Measurements from ENCODE around the gene B4GALT6. TPM values are rescaled to one million over a fixed set of nuclear protein-coding genes. Genes with fewer than 3 reads are reported as not detected.
A peak's percentile ranks its signal among the peaks of the same experiment; 100 is the strongest.

The B4GALT6 gene
- total and polyA plus RNA-seq, 10 of the 15 experiments (the other 5 are each of a cell fraction or from before 2014, with no cell fraction given) = 11.9 to 47.4 (median 18.0) TPM

DNA sequence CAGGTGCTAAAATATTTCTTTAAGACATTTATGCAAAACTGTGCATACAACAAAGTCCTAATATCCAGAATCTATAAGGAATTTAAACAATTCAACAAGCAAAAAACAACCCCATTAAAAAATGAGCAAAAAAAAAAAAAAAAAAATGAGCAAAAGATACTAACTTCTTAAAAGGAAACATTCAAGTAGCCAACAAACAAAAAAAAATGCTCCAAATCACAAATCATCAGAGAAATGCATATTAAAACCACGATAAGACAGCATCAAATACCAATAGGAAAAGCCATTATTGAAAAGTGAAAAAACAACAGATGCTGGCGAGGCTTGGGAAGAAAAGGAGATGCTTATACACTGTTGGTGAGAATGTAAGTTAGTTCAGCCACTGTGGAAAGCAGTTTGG, 34.9 kb downstream of the B4GALT6 start:
- TF ChIP-seq SPI1 (IDR thresholded peaks at IDR 0.05; ENCODE audit: borderline replicate concordance, insufficient read depth, low read depth, low read length) (no peak), GABPA (IDR thresholded peaks at IDR 0.05; ENCODE audit: low read depth) (no peak), ETV6 (conservative IDR thresholded peaks at IDR 0.05 in 1 of 2, IDR thresholded peaks at IDR 0.05 in 1 of 2; ENCODE audit: borderline replicate concordance in 1 of 2, low read depth in 1 of 2) (no peak)
- in situ Hi-C loops (cut with MboI) (no loop called here), intact Hi-C loops (cut with micrococcal nuclease; ENCODE audit: unreplicated experiment) (loop anchor here (1.0 to 5.0 kb wide), 2 partner anchors 9 to 143 kb away; no protein-coding TSS in a partner anchor)
- RAD21 ChIA-PET (ENCODE audit: unreplicated experiment) = interaction anchor here (1.0 to 11.8 kb wide), 13 partner anchors 9 to 149 kb away, joined by 3 to 168 read pairs (median 4); partner anchors contain the start of gene B4GALT6
- Histone ChIP-seq H3K9me3 (replicated peaks; ENCODE audit: control insufficient read depth, insufficient read depth, low read length) (no peaks in the 10 kb centered on the region), H3K36me3 (ENCODE audit: control insufficient read depth in 2 of 2, insufficient read depth in 2 of 2, low read length in 1 of 2) (peaks cover 0 to 2% of the 10 kb centered on the region in 2 experiments; a peak in 1 of 4 replicates), H4K20me1 (ENCODE audit: control insufficient read depth, insufficient read depth) (no peaks in the 10 kb centered on the region), H3K27me3 (replicated peaks in 1 of 2; ENCODE audit: control insufficient read depth in 2 of 2, insufficient read depth in 2 of 2, low read length in 1 of 2) (no peaks in the 10 kb centered on the region), H3K79me2 (ENCODE audit: control insufficient read depth, insufficient read depth, low read length) (peaks cover 50% of the 10 kb centered on the region), H3K4me1 (ENCODE audit: control insufficient read depth, insufficient read depth, low read length) (peaks cover 75% of the 10 kb centered on the region), H3K4me2 (ENCODE audit: control insufficient read depth, insufficient read depth) (peak overlapping the region; percentile 61), H3K27ac (ENCODE audit: control insufficient read depth, insufficient read depth) (peak overlapping the region; percentile 88), H2AFZ (ENCODE audit: control insufficient read depth, low read depth, low read length) (no peak overlapping the region), H3K9ac (ENCODE audit: control insufficient read depth, insufficient read depth, low read length) (0 out of 2 replicates have a peak overlapping the region, but pooled peaks have one; percentile 17), H3K4me3 (peak overlapping the region; percentile 25; the same call in 1 of the 2 replicates)
- ATAC-seq (no peak), DNase-seq (ENCODE audit: low read depth, low spot score) (no peak), FAIRE-seq (no peak)
- SMC1A ChIA-PET (ENCODE audit: uncharacterized antibody, unreplicated experiment) = interaction anchor here (1.1 to 10.7 kb wide), 14 partner anchors 8 to 85 kb away, joined by 3 to 169 read pairs (median 4); partner anchors contain the start of gene B4GALT6
- POLR2A ChIA-PET = interaction anchor here (0.7 to 4.3 kb wide), 11 partner anchors 9 to 33 kb away, joined by 3 to 60 read pairs (median 7); no protein-coding TSS in a partner anchor
- CTCF ChIA-PET = interaction anchor here (0.9 to 10.0 kb wide), 10 partner anchors 9 to 225 kb away, joined by 3 to 135 read pairs (median 8); partner anchors contain the start of gene B4GALT6
- WGBS (ENCODE audit: insufficient coverage, insufficient replicate concordance, low lambda C conversion rate, missing lambda C conversion rate) = 28% methylated on average over 2 of the region's 2 CpGs
- BruUV-seq (replicated peaks) = TSS peak; percentile 82

DNA sequence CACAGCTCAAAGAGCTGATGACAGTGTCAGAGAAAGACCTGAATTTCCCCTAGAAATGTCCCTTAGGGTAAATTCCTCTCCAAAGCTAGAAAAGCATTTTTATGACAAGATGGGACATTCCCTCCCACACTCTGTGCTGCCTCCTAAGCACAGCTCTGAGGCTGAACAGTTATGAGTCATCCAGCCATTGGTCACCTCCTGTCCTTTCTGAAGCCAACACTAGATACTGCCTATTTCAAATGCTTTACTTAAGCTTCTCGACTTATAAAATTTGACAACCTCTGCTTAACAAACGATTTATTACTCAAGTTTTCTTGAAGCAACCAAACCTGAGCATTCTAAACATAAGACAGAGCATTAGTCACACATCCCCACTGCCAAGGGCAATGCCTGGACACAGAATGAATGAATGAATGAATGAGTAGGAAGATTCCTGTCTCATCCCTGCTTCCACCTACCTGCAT, 35.4 kb downstream of the B4GALT6 start:
- 7% methylated on average over 2 of the region's 2 CpGs for WGBS (ENCODE audit: insufficient coverage, insufficient replicate concordance, low lambda C conversion rate, missing lambda C conversion rate)
- H3K9ac ChIP-seq (ENCODE audit: control insufficient read depth, insufficient read depth, low read length) = 0 out of 2 replicates have a peak overlapping the region, but pooled peaks have one; percentile 17
- peaks cover 70% of the 10 kb centered on the region for H3K4me1 ChIP-seq (ENCODE audit: control insufficient read depth, insufficient read depth, low read length)
- H3K36me3 ChIP-seq (ENCODE audit: control insufficient read depth in 2 of 2, insufficient read depth in 2 of 2, low read length in 1 of 2) = peaks cover 0 to 3% of the 10 kb centered on the region in 2 experiments; a peak in 1 of 4 replicates
- DNase-seq (ENCODE audit: low read depth, low spot score) = peak; percentile 85
- H3K27me3 ChIP-seq (replicated peaks in 1 of 2; ENCODE audit: control insufficient read depth in 2 of 2, insufficient read depth in 2 of 2, low read length in 1 of 2) = no peaks in the 10 kb centered on the region
- in situ Hi-C loops (cut with MboI) = no loop called here
- peaks cover 48% of the 10 kb centered on the region for H3K79me2 ChIP-seq (ENCODE audit: control insufficient read depth, insufficient read depth, low read length)
- H3K4me2 ChIP-seq (ENCODE audit: control insufficient read depth, insufficient read depth) = peak overlapping the region; percentile 61
- ATAC-seq = peak; percentile 77
- intact Hi-C loops (cut with micrococcal nuclease; ENCODE audit: unreplicated experiment) = loop anchor here (1.0 to 5.0 kb wide), 2 partner anchors 9 to 143 kb away; no protein-coding TSS in a partner anchor
- BruUV-seq (replicated peaks) = TSS peak; percentile 18
- peak overlapping the region; percentile 88 for H3K27ac ChIP-seq (ENCODE audit: control insufficient read depth, insufficient read depth)
- CTCF ChIA-PET = interaction anchor here (0.6 to 10.0 kb wide), 7 partner anchors 10 to 92 kb away, joined by 3 to 135 read pairs (median 13); partner anchors contain the start of gene B4GALT6
- RAD21 ChIA-PET (ENCODE audit: unreplicated experiment) = interaction anchor here (1.1 to 11.8 kb wide), 7 partner anchors 9 to 149 kb away, joined by 3 to 168 read pairs (median 4); partner anchors contain the start of gene B4GALT6
- H2AFZ ChIP-seq (ENCODE audit: control insufficient read depth, low read depth, low read length) = no peak overlapping the region
- no peaks in the 10 kb centered on the region for H3K9me3 ChIP-seq (replicated peaks; ENCODE audit: control insufficient read depth, insufficient read depth, low read length)
- peak overlapping the region; percentile 25; the same call in 1 of the 2 replicates for H3K4me3 ChIP-seq
- POLR2A ChIA-PET = interaction anchor here (1.0 to 4.3 kb wide), 6 partner anchors 9 to 31 kb away, joined by 3 to 60 read pairs (median 6); no protein-coding TSS in a partner anchor
- FAIRE-seq = peak; percentile 18
- no peaks in the 10 kb centered on the region for H4K20me1 ChIP-seq (ENCODE audit: control insufficient read depth, insufficient read depth)
- SMC1A ChIA-PET (ENCODE audit: uncharacterized antibody, unreplicated experiment) = interaction anchor here (0.8 to 10.7 kb wide), 9 partner anchors 9 to 149 kb away, joined by 4 to 169 read pairs (median 13); partner anchors contain the start of gene B4GALT6
- TF ChIP-seq ZSCAN29 (IDR thresholded peaks at IDR 0.05) = no peak
- TF ChIP-seq KLF5 (IDR thresholded peaks at IDR 0.05; ENCODE audit: partially characterized antibody) = no peak
- TF ChIP-seq, protein P1, sequence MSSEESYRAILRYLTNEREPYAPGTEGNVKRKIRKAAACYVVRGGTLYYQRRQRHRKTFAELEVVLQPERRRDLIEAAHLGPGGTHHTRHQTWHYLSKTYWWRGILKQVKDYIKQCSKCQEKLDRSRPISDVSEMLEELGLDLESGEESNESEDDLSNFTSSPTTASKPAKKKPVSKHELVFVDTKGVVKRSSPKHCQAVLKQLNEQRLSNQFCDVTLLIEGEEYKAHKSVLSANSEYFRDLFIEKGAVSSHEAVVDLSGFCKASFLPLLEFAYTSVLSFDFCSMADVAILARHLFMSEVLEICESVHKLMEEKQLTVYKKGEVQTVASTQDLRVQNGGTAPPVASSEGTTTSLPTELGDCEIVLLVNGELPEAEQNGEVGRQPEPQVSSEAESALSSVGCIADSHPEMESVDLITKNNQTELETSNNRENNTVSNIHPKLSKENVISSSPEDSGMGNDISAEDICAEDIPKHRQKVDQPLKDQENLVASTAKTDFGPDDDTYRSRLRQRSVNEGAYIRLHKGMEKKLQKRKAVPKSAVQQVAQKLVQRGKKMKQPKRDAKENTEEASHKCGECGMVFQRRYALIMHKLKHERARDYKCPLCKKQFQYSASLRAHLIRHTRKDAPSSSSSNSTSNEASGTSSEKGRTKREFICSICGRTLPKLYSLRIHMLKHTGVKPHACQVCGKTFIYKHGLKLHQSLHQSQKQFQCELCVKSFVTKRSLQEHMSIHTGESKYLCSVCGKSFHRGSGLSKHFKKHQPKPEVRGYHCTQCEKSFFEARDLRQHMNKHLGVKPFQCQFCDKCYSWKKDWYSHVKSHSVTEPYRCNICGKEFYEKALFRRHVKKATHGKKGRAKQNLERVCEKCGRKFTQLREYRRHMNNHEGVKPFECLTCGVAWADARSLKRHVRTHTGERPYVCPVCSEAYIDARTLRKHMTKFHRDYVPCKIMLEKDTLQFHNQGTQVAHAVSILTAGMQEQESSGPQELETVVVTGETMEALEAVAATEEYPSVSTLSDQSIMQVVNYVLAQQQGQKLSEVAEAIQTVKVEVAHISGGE (CRISPR knock-in tag; IDR thresholded peaks at IDR 0.05) = no peak
- no peak for TF ChIP-seq KDM1A (IDR thresholded peaks at IDR 0.05; ENCODE audit: borderline replicate concordance)
- TF ChIP-seq, protein P2, sequence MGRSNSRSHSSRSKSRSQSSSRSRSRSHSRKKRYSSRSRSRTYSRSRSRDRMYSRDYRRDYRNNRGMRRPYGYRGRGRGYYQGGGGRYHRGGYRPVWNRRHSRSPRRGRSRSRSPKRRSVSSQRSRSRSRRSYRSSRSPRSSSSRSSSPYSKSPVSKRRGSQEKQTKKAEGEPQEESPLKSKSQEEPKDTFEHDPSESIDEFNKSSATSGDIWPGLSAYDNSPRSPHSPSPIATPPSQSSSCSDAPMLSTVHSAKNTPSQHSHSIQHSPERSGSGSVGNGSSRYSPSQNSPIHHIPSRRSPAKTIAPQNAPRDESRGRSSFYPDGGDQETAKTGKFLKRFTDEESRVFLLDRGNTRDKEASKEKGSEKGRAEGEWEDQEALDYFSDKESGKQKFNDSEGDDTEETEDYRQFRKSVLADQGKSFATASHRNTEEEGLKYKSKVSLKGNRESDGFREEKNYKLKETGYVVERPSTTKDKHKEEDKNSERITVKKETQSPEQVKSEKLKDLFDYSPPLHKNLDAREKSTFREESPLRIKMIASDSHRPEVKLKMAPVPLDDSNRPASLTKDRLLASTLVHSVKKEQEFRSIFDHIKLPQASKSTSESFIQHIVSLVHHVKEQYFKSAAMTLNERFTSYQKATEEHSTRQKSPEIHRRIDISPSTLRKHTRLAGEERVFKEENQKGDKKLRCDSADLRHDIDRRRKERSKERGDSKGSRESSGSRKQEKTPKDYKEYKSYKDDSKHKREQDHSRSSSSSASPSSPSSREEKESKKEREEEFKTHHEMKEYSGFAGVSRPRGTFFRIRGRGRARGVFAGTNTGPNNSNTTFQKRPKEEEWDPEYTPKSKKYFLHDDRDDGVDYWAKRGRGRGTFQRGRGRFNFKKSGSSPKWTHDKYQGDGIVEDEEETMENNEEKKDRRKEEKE (IDR thresholded peaks at IDR 0.05) = no peak
